GM19238 (cell line): Measurements from ENCODE around the gene TMEM221.
A peak's percentile ranks its signal among the peaks of the same experiment; 100 is the strongest.

Experiments used
- DNase-seq: peaks from one replicate; pipeline ENCODE4 v3.0.0; 2011; ENCODE audit warnings: low spot score; ENCODE audit not compliant: insufficient read length

TMEM221 gene

GRCh38 chr19:17445526-17446165, 2.8 kb downstream of the TMEM221 start:
- DNase-seq = no peak

- no peak for DNase-seq
Observed at GRCh38 chr19:17441241-17442021, 7.0 kb downstream of the TMEM221 start.

- no peak for DNase-seq
Observed at GRCh38 chr19:17436874-17437267, 11.6 kb downstream of the TMEM221 start.

GRCh38 chr19:17436094-17436873, 12.2 kb downstream of the TMEM221 start:
- no peak for DNase-seq

GRCh38 chr19:17435218-17435617, 13.2 kb downstream of the TMEM221 start:
- no peak for DNase-seq

- DNase-seq = no peak
Observed at GRCh38 chr19:17431417-17431816, 17.1 kb downstream of the TMEM221 start.

GRCh38 chr19:17429641-17430113, 18.8 kb downstream of the TMEM221 start:
- DNase-seq = no peak

GRCh38 chr19:17424743-17425365, 23.6 kb downstream of the TMEM221 start:
- DNase-seq = no peak

GRCh38 chr19:17423429-17424208, 24.8 kb downstream of the TMEM221 start:
- no peak for DNase-seq

- DNase-seq = no peak
Observed at GRCh38 chr19:17421942-17422341, 26.5 kb downstream of the TMEM221 start.

GRCh38 chr19:17420475-17420924, 28.0 kb downstream of the TMEM221 start:
- no peak for DNase-seq

- DNase-seq = peak; percentile 98
Observed at GRCh38 chr19:17419621-17420474, 28.6 kb downstream of the TMEM221 start, which contains the start of gene MVB12A. TSS of gene MVB12A (plus strand) at chr19:17420047. CDS start at chr19:17420136, 89 bp downstream.

GRCh38 chr19:17419154-17419620, 29.3 kb downstream of the TMEM221 start:
- DNase-seq = no peak

GRCh38 chr19:17418710-17419109, 29.8 kb downstream of the TMEM221 start:
- DNase-seq = no peak

- DNase-seq = no peak
Observed at GRCh38 chr19:17415121-17415520, 33.3 kb downstream of the TMEM221 start.

GRCh38 chr19:17414097-17414496, 34.4 kb downstream of the TMEM221 start:
- DNase-seq = no peak

GRCh38 chr19:17411801-17412200, 36.7 kb downstream of the TMEM221 start:
- DNase-seq = no peak

- DNase-seq = no peak
Observed at GRCh38 chr19:17409990-17410389, 38.5 kb downstream of the TMEM221 start.

GRCh38 chr19:17406887-17407196, 41.6 kb downstream of the TMEM221 start:
- no peak for DNase-seq
